Measurements from ENCODE around the gene UNC5CL. TPM values are rescaled to one million over a fixed set of nuclear protein-coding genes. Genes with fewer than 3 reads are reported as not detected.

UNC5CL gene
- total and polyA plus RNA-seq, 9 of the 15 experiments (the other 6 are each of a cell fraction or from before 2014, with no cell fraction given) = 0.07 to 1.8 (median 0.62) TPM; not detected in 1

DNA sequence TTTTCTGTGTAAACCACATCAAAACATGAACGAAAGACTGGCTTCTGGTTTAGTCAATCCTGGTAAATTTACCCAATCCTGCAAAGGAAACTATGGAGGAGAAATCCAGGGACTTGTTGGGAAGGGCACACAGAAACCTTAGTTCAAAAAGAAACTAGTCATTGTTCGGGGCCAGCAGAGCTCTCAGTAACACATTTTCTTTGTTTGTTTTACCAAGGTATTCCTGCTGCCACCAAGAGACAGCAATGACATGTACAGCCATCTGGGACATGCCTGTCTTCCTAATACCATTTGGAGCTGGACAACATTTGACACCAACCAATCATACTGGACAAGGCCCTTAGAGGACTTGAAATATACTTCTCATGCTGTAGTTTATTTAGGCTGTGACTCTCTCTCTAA lies 24.9 kb upstream of the UNC5CL start (continued):
- TF ChIP-seq GMEB1 (CRISPR knock-in tag; IDR thresholded peaks at IDR 0.05) (no peak), THRA (IDR thresholded peaks at IDR 0.05) (no peak), ZNF232 (CRISPR knock-in tag; IDR thresholded peaks at IDR 0.05) (no peak), ZNF512 (tag; IDR thresholded peaks at IDR 0.05) (no peak), LARP7 (IDR thresholded peaks at IDR 0.05) (no peak), CCAR2 (IDR thresholded peaks at IDR 0.05; ENCODE audit: low read depth, low read length) (no peak)
- TF ChIP-seq, protein P1, sequence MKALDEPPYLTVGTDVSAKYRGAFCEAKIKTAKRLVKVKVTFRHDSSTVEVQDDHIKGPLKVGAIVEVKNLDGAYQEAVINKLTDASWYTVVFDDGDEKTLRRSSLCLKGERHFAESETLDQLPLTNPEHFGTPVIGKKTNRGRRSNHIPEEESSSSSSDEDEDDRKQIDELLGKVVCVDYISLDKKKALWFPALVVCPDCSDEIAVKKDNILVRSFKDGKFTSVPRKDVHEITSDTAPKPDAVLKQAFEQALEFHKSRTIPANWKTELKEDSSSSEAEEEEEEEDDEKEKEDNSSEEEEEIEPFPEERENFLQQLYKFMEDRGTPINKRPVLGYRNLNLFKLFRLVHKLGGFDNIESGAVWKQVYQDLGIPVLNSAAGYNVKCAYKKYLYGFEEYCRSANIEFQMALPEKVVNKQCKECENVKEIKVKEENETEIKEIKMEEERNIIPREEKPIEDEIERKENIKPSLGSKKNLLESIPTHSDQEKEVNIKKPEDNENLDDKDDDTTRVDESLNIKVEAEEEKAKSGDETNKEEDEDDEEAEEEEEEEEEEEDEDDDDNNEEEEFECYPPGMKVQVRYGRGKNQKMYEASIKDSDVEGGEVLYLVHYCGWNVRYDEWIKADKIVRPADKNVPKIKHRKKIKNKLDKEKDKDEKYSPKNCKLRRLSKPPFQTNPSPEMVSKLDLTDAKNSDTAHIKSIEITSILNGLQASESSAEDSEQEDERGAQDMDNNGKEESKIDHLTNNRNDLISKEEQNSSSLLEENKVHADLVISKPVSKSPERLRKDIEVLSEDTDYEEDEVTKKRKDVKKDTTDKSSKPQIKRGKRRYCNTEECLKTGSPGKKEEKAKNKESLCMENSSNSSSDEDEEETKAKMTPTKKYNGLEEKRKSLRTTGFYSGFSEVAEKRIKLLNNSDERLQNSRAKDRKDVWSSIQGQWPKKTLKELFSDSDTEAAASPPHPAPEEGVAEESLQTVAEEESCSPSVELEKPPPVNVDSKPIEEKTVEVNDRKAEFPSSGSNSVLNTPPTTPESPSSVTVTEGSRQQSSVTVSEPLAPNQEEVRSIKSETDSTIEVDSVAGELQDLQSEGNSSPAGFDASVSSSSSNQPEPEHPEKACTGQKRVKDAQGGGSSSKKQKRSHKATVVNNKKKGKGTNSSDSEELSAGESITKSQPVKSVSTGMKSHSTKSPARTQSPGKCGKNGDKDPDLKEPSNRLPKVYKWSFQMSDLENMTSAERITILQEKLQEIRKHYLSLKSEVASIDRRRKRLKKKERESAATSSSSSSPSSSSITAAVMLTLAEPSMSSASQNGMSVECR (CRISPR knock-in tag; IDR thresholded peaks at IDR 0.05) = no peak

All from K562 (cell line).